ENCODE results near the gene CST11.
"Not testable (repeated sequence)": the region's sequence is repeated elsewhere in the genome, so short reads cannot be mapped to it uniquely, and the experiment has no call there.

CST11 gene, protein sequence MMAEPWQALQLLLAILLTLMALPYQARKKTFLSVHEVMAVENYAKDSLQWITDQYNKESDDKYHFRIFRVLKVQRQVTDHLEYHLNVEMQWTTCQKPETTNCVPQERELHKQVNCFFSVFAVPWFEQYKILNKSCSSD

DNA sequence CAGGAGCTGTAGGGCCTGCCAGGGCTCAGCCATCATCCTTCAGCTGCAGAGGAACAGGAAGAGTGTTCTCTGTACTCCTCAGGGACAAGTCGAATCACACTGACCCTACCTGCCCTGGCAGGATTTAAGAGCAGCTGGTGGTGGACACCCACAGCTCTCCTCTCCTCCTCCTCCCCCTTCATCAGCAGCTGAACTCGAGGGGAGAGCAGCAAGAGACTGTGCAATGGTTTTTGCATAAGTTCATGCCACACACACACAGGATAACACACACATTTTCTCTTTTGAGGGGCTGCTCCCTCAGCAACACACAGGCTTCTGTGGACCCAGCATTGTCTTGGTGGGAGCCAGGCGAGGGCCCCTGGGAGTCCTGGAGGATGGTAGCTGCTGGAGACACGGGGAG is at the start of gene CST11:
Gene CST11 (minus strand): TSS at position 101 of the 400 bp plus-strand sequence. CDS start 65 bp downstream, at position 36.
- DNase-seq = no peak
- in situ Hi-C loops (cut with HindIII; ENCODE audit: low pct_ligation_motif_present, low pct_unique_long_range_greater_than_20kb, low sequenced_read_pairs) = no loop called here

DNA sequence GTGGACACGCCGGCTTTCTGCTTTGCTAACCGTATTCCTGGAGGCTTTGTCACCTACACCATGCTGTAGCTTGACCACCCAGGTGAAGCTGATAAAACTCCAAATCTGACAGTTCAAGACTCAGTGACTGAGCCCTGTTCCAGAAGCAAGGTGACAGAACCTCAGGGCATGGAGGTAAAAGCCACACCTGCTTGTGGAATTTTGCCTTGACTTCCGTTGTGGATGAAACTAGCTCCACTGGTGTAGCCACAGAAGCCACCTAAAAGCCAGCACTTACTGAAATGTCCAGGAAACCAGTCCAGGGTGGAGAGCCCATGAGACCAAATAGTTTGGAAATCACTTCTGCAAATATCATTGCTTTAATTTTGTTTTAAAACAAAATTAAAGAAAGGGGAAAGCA is 49.2 kb upstream of the CST11 start:
- no peak for DNase-seq
- in situ Hi-C loops (cut with HindIII; ENCODE audit: low pct_ligation_motif_present, low pct_unique_long_range_greater_than_20kb, low sequenced_read_pairs) = no loop called here

DNA sequence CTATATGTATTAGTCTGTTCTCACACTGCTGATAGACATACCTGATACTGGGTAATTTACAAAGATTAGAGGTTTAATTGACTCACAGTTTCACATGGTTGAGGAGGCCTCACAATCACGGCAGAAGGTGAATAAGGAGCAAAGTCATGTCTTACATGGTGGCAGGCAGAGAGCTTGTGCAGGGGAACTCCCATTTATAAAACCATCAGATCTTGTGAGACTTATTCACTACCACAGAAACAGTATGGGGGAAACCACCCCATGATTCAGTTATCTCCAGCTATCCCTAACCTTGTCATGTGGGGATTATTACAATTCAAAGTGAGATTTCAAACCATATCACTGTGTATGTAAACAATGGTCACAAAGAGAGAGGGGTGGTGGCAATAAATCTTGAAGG is 44.9 kb upstream of the CST11 start:
- no peak for DNase-seq
- in situ Hi-C loops (cut with HindIII; ENCODE audit: low pct_ligation_motif_present, low pct_unique_long_range_greater_than_20kb, low sequenced_read_pairs) = no loop called here

DNA sequence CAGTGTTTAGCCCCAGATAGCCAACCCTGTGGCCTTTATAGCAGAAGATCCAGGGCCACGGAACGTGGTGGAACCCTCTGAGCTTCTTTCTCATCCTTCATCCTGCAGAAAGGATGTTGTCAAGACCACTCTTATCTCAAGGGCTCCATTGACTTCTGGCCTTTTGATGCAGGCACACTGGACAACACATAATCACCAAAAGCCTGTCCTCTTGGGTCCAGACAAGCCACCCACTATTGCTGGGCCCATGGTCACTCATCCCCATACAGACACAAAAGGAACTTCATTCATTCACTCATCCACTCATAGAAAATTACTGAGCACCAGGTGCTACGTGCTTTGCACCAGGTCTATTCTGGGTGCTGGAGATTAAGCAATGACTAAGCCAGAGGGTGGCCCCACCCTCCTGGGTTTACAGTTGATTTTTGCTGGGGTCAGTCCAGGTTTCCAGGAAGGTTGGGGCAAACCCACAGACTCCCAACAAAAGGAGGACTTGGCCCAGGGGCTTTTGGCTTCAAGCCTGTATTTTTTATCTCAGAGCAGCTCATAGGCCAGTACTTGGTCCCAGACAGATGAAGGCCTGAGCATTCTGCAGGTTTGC is 40.6 kb upstream of the CST11 start:
- in situ Hi-C loops (cut with HindIII; ENCODE audit: low pct_ligation_motif_present, low pct_unique_long_range_greater_than_20kb, low sequenced_read_pairs) = no loop called here
- DNase-seq = no peak

DNA sequence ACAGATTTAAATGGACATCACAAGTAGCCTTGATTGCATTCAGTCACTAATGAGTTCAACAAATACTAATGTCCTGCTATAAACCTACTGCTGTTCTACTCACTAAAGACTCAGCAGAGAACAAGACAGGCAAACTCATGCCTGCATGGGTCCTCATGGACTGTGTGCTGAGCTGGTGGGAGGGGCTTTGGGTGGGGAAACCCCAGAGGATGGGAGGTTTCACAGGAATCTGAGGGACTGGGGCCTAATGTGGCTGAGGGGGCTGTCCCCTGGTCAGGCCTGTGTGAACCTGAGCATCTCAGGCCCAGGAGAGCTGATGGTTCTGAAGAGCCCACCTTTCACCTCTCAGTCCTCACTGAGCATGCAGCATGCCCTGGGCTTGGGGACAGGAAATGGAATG is 39.6 kb upstream of the CST11 start:
- DNase-seq = no peak

DNA sequence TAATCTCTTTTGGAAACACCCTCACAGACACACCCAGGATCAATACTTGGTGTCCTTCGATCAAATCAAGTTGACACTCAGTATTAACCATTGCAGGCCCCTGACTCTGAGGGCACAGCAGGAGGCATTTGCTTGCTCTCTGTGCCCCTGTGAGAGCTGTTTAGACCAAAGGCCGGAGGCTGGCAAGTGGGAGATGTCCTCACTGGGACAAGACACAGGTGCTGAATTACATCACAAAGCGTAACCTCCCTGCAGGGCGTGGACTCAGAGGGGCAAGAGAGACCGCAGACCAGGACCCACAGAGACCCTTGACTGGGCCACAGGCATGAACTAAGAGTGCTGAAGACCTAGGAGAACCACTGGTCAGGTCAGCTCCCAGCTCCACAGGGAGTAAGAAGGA is 38.1 kb upstream of the CST11 start, which contains the start of gene CST8:
Gene CST8 (plus strand): TSS at position 301 of the 400 bp plus-strand sequence. CDS start 551 bp downstream, outside the sequence.
- in situ Hi-C loops (cut with HindIII; ENCODE audit: low pct_ligation_motif_present, low pct_unique_long_range_greater_than_20kb, low sequenced_read_pairs) = no loop called here
- no peak for DNase-seq

More for the DNA sequence above, 39.6 kb upstream of the CST11 start:
- in situ Hi-C loops (cut with HindIII; ENCODE audit: low pct_ligation_motif_present, low pct_unique_long_range_greater_than_20kb, low sequenced_read_pairs) = no loop called here

DNA sequence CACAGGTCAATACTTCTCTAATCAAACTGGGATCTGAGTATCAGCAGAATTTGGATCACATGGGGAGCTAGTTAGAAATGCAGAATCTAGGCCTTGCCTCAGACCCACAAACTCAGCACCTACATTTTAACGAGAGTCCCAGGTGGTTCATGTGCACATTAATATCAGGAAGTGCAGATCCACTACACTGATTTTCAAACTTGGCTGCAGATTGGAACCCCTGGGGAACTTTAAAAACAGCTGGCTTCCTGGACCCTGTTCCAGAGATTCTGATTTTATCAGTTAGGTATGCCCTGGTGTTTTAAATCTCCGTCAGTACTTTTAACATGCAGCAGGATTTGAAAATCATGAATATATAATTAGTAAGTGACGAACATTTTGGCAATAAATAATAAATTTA is 36.3 kb upstream of the CST11 start:
- in situ Hi-C loops (cut with HindIII; ENCODE audit: low pct_ligation_motif_present, low pct_unique_long_range_greater_than_20kb, low sequenced_read_pairs) = no loop called here
- DNase-seq = no peak

DNA sequence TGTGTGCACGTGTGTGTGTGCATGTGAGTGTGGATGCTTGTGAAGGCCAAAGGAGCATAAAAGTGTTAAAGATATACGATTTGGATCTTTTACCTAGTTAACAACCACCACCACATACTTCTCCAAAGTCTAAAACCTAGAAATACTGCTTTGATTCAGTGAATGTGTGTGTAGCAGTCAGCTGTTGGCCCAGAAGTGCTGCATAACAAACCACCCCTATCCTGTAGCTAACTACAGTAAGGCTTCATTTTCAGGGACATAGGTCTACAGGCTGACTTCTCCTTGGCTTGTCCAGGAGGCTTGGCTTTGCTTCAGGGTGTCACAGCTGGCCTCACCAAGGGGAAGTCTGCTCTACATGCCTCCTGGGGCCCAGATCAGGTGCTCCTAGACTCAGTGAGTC is 35.8 kb upstream of the CST11 start:
- in situ Hi-C loops (cut with HindIII; ENCODE audit: low pct_ligation_motif_present, low pct_unique_long_range_greater_than_20kb, low sequenced_read_pairs) = no loop called here
- DNase-seq = no peak

DNA sequence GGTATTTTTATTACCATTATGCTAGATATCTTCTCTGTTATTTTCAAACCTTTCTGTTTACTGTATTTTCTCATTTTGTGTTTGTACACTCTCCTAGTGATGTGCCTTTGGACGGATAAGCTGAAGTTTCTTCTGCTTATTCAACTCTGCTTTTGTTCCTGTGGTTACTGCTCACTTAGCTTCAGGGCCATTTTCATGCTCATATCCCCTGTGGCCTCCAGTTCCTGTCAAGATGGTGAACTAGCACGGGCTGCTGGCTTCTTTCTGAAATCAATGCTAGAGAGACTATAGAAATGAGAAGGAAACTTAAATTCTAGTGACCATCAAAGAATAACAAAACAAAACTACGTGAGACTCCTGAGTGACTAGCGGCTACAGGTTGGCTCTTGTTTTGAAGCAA is 31.4 kb upstream of the CST11 start:
- in situ Hi-C loops (cut with HindIII; ENCODE audit: low pct_ligation_motif_present, low pct_unique_long_range_greater_than_20kb, low sequenced_read_pairs) = no loop called here

DNA sequence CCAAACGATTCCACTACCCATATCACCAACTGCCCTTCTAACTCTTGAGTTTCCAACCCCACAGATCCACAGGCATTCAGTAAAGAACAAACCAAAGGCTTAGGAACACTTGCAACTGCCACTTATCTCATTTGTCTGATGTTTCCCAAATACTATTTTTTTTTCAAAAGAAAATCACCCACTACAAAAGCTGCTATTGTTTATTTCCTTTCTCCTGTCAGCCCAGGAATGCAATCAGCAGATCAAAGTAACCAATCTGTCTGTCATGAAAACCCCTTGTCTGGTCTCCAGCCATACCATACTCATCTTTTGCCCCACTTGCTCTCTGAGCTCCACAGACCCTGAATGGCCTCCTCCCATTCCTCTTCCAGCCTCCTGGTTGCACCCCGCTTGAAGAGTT is 29.5 kb upstream of the CST11 start:
- in situ Hi-C loops (cut with HindIII; ENCODE audit: low pct_ligation_motif_present, low pct_unique_long_range_greater_than_20kb, low sequenced_read_pairs) = no loop called here

More for the DNA sequence above, 31.4 kb upstream of the CST11 start:
- DNase-seq = no peak

DNA sequence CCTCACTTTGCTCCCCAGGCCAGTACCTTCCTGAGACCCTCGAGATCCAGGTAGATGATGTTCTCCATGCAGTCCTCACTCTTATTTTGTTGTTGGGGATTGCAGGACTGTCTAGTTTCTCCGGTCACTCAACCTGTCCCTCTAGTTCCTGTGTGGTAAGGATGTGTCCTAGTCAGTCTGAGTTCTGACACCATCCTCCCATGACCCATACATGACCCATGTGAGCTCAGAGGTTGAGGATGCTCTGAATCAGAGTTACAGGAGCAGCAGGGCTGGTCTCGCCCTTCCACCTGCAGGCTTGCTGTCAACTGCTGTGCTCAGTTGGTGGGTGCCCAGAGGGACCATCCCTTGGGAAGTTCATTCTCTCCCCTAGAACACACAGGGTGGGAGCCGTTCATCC is 26.4 kb upstream of the CST11 start:
- no peak for DNase-seq
- in situ Hi-C loops (cut with HindIII; ENCODE audit: low pct_ligation_motif_present, low pct_unique_long_range_greater_than_20kb, low sequenced_read_pairs) = no loop called here

More for the DNA sequence above, 29.5 kb upstream of the CST11 start:
- DNase-seq = no peak

DNA sequence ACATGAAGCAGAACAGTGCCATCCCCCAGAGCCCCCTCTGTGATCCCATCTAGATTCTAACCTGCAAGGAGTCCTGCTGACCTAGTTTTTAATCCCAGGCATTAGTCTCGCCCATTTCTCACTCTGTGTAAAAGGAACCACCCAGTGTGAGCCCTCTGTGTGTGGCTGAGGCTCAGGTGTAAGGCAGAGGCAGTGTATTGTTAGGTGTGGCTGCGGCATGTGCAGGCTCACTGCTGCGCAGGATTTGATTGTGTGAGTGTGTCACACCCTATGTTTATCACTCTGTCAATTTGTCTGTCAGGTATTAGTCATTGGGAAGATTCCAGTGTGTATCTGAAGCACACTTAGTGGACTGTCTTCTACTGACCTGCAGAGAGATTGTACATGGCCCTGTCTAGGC is 24.5 kb upstream of the CST11 start:
- in situ Hi-C loops (cut with HindIII; ENCODE audit: low pct_ligation_motif_present, low pct_unique_long_range_greater_than_20kb, low sequenced_read_pairs) = no loop called here
- DNase-seq = no peak

DNA sequence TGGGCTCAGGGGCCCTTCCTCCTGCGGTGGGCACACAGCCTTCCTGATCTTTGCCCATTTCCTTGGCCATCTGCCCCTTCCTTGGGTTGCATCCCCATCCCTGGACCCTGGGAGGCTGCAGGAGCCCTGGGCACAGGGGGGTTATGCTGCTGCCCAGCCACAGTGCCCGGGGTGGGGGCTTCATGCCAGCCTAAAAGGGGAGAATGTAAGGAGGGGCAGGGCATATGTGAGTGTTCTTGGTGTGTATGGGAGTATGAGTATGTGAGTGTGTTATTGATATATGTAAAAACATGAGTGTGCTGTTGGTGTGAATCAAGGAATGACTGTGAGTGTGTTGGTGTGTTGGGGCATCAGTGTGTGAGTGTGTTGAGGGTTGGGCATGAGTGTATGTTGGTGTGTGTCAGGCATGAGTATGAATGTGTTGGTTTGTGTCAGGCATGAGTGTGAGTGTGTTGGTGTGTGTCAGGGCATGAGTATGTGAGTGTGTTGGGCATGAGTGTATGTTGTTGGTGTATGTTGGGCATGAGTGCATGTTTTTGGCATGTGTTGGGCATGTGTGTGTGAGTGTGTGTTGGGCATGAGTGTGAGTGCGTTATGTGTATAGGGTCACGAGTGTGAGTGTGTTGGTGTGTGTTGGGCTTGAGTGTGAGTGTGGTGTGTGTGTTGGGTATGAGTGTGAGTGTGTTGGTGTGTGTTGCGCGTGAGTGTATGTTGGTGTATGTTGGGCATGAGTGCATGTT is 23.5 kb upstream of the CST11 start:
- in situ Hi-C loops (cut with HindIII; ENCODE audit: low pct_ligation_motif_present, low pct_unique_long_range_greater_than_20kb, low sequenced_read_pairs) = no loop called here
- DNase-seq = no peak

DNA sequence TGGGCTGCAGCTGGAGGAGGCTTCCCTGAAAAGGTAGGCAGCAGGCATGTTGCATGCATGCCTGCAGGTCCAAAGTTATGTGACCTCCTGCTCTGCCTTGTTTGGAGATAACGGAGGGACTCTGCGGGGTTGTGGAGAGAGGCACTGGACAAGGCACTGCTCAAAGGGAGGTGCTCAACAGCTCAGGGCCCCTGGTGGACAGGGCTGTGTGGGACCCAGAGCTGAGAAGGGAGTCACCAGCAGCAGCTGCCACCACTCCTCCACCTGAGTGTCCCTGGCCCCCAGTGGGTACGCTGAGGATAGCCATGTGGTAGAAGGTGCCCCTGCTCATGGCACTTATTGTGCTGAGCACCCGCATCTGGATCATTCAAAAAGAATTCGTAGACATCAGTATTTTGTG is 22.7 kb upstream of the CST11 start:
- in situ Hi-C loops (cut with HindIII; ENCODE audit: low pct_ligation_motif_present, low pct_unique_long_range_greater_than_20kb, low sequenced_read_pairs) = no loop called here
- no peak for DNase-seq

DNA sequence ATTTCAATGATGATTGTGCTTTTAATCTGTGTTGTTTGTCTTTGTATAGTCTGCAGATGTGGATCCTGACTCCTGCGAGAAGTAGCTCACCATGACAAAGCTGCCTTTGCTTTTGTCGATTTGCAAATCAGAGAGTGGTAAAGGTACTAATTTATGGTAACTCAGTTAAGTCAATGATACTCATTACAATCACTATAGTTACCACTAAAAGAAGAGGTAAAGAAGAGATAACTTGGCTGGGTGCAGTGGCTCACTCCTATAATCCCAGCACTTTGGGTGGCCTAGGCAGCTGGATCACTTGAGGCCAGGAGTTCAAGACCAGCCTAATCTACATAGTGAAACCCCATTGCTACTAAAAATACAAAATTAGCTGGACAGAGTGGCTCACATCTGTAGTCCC is 20.6 kb upstream of the CST11 start:
- DNase-seq; in situ Hi-C loops (cut with HindIII; ENCODE audit: low pct_ligation_motif_present, low pct_unique_long_range_greater_than_20kb, low sequenced_read_pairs): not testable (repeated sequence)

DNA sequence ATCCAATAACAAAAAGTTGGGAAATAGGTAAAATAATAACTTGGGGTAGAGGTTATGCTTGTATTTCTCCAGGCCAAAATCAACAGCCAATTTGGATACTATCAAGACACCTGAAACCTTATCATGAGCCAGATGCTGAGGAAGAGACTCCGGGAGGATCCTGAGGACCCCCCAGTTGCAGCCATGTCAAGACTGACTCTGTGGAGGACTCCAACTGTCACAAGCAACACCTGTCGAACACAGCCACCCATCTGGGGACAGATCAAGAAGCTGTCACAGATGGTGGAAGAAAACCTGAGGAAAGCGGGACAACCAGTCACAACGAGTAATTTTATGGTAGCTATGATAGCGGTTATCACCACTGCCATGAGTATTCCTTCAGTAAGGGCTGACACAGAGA is 19.6 kb upstream of the CST11 start:
- in situ Hi-C loops (cut with HindIII; ENCODE audit: low pct_ligation_motif_present, low pct_unique_long_range_greater_than_20kb, low sequenced_read_pairs); DNase-seq: not testable (repeated sequence)

DNA sequence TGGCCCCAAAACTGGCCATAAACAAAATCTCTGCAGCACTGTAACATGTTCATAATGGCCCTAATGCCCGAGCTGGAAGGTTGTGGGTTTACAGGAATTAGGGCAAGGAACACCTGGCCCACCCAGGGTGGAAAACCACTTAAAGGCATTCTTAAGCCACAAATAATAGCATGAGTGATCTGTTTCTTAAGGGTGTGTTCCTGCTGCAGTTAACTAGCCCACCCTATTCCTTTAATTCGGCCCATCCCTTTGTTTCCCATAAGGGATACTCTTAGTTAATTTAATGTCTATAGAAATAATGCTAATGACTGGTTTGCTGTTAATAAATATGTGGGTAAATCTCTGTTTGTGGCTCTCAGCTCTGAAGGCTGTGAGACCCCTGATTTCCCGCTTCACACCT is 14.3 kb upstream of the CST11 start:
- in situ Hi-C loops (cut with HindIII; ENCODE audit: low pct_ligation_motif_present, low pct_unique_long_range_greater_than_20kb, low sequenced_read_pairs); DNase-seq: not testable (repeated sequence)

DNA sequence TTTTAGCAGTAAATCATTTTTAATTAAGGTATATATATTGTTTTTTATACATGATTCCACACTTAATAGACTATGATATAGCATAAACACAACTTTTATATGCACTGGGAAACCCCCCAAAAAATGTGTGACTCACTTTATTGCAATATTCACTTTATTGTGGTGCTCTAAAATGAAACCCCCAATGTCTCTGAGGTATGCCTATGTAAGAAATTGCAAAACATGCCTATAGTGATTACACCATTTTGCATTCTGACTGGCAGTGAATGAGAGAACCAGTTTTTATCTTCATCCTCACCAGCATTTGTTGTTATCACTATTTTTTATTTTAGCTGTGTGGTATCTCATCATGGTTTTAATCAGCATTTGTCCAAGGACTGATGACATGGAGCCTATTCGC is 8.5 kb upstream of the CST11 start:
- in situ Hi-C loops (cut with HindIII; ENCODE audit: low pct_ligation_motif_present, low pct_unique_long_range_greater_than_20kb, low sequenced_read_pairs) = no loop called here
- no peak for DNase-seq

DNA sequence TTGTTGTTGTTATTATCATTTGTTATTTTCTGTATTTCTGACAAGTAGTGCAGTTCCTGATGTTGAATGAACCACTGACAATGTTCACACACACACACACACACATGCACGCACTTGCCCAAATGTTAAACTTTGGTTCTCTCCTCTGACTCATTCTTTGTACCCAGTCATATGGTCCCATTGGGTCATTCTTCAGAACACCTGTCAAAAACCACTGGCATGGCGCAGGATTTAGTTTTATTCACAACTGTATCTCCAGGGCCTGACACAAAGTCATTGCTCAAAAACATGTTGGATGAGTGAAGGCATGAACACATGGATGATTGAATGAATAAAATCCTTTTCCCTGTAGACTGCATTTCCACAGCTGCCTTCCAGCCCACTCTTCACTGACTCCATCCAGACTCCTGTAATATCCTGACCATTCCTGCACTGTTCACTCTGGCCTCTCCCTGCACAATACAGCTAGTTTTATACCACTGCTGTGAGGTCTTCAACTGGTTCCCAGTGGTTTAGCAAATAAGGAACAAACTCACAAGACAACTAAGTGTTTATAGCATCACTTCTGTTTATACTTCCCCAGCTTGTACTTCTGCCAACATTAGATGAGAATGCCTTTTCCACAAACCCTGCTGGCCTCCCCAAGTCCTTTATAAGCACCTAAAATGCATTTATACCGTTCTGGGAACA is 6.9 kb upstream of the CST11 start:
- in situ Hi-C loops (cut with HindIII; ENCODE audit: low pct_ligation_motif_present, low pct_unique_long_range_greater_than_20kb, low sequenced_read_pairs) = no loop called here
- no peak for DNase-seq
